Activated CD4-positive, CD25-positive, alpha-beta regulatory T cell (primary cell): ENCODE results near the gene POTEB3.
"Not testable (repeated sequence)": the region's sequence is repeated elsewhere in the genome, so short reads cannot be mapped to it uniquely, and the experiment has no call there.

Experiments used
- DNase-seq, 4 experiments: peaks; one replicate each; lab custom pipeline; 2025; lab: John Stamatoyannopoulos, UW

POTEB3 gene

DNA sequence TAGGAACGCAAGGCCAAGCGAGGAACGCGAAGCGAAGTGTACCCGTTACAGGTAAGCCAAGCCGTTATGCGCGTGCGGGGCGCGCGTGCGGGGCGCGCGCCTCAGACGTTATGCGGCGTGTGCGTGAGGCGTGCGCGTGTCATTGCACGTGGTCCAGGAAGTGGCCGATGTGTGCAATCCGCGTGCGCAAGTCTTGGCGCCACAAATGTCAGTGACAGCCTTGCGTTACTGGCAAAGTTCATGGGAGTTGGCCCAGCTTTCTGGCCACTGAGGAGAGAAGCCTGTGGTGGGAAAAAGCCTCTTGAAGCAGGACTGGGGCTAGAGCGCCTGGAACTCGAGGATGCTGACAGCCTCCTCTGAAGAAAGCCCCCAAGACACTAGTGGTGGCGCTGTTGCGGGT, at the start of gene POTEB3:
Gene POTEB3 (minus strand): TSS at position 101 of the 400 bp plus-strand sequence. CDS start 488 bp downstream, outside the sequence.
- DNase-seq, result not testable (repeated sequence)

- DNase-seq, result not testable (repeated sequence)
Measured at GRCh38 chr15:21453683-21454082, 13.4 kb upstream of the POTEB3 start.

GRCh38 chr15:21451920-21452563, 11.7 kb upstream of the POTEB3 start:
- not testable (repeated sequence) for DNase-seq

DNA sequence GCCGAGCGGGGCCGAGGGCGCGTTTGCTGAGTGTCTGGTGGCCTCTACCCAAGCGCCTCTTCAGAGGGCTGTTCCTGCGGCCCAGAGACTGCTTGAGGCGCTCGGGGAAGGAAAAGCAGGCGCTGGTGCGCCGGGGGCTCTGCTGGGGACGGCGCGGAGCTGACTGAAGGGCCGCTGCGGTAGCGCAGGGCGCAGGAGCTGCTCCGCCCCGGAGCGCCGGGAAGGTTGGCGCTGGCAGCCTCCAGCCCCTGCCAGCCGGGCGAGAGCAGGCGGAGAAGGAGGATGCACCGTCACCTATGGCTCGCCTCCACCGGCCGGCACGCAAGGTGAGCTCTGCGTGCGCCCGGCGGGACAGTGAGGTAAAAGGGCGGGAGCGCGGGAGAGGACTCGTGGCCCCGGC, 11.2 kb upstream of the POTEB3 start:
- not testable (repeated sequence) for DNase-seq

DNA sequence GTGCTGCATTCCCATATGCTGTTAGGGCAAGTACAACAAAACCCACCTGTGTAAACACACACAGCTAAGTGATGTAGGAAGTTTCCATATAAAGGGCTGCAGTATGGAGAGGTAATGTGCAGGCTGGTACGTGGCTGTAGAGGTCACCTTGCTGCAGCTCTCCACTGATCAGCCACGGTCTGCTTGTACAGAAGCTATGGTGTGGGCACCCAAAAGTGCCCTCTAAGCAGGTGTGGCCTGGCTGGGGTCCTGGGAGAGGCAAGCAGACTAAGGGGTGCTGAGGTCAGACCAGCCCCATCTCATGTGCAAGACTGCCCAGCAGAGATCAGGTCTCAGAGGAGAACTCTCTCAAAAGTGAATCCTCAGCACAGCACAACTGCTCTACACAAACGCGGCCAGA, 32.9 kb downstream of the POTEB3 start:
- not testable (repeated sequence) for DNase-seq

DNA sequence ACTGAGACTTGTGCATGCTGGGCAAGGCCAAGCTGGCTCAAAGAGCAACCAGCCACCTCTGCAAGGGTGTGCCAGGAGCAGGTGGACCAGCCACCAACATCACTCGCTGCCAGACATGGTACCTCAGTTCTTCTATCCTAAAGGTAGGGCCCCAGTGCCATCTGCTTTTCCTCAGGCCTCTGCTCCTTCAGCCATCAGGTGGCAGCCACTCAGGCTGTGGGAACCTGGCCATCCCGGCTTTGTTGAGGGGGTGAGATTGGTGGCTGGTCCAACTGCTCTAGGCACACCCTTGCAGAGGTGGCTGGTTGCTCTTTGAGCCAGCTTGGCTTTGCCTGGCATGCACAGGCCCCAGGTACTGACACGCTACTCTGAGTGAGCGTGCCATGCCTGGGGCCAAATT, 38.8 kb downstream of the POTEB3 start:
- not testable (repeated sequence) for DNase-seq

GRCh38 chr15:21399111-21399510, 41.2 kb downstream of the POTEB3 start:
- not testable (repeated sequence) for DNase-seq

DNA sequence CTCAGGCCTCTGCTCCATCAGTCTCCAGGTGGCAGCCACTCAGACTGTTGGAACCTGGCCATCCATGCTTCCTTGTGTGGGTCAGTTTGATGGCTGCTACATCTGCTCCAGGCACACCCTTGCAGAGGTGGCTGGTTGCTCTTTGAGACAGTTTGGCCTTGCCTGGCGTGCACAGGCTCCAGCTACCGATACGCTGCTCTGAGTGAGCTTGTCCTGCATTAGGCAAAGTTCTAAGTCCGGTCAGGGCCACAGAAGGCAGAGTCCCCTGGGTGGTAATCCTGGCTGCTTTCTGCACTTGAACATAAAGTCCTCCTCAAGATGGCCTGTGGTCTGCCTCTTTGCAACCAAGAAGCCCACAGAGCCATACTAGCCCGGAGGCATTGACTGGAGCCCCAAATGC, 41.8 kb downstream of the POTEB3 start:
- DNase-seq, result not testable (repeated sequence)

- not testable (repeated sequence) for DNase-seq
Measured at GRCh38 chr15:21397656-21398055, 42.6 kb downstream of the POTEB3 start.

DNA sequence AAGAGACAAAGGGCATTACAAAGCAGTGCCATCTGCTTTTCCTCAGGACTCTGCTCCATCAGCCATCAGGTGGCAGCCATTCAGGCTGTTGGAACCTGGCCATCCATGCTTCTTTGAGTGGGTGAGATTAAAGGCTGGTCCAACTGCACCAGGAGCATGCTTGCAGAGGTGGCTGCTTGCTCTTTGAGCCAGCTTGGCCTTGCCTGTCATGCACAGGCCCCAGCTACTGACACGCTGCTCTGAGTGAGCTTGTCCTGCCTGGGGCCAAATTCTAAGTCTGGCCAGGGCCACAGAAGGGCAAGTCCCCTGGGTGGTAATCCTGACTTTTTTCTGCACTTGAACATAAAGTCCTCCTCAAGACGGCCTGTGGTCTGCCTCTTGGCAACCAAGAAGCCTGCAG, 43.1 kb downstream of the POTEB3 start:
- not testable (repeated sequence) for DNase-seq

DNA sequence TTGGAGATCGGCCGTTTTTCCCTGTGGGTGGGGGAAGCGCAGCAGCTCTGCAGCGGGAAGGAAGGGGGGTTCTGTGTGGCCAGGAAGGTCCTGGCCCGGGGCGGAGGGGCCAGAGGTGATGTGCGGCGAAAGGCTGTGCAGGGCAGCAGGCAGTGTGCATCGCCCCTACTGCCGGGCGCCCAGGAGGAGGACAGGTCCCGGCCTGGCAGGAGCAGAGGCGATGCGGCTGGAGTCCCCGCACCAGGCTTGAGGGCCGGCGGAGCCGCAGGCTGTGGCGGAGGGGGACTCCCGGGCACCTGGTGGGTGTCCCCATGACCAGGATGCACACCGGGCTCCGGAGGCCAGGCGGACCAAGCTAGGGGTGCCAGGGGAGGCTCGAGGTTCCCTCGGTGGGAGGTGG, 54.3 kb downstream of the POTEB3 start:
- DNase-seq, result not testable (repeated sequence)

- not testable (repeated sequence) for DNase-seq
Measured at GRCh38 chr15:21383866-21384485, 56.3 kb downstream of the POTEB3 start.

DNA sequence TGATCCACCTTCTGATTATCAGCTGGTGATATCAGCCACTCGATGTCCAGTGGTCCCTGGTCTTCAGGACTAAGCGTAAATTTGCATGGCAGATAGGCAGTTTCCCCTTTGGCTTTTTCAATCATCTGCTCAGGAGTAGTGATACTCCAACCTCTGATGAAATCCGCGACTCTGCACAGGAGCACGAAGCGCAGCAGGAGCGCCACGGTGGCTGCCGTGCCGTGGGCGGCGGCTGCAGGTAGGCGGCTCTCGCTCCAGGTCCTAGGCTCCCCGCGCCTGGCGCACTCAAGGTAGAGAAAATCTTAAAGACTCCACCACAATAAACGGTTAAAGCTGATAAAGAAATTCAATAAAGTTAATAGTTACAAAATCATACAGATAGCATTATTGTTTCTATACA, 66.6 kb downstream of the POTEB3 start:
- not testable (repeated sequence) for DNase-seq

DNA sequence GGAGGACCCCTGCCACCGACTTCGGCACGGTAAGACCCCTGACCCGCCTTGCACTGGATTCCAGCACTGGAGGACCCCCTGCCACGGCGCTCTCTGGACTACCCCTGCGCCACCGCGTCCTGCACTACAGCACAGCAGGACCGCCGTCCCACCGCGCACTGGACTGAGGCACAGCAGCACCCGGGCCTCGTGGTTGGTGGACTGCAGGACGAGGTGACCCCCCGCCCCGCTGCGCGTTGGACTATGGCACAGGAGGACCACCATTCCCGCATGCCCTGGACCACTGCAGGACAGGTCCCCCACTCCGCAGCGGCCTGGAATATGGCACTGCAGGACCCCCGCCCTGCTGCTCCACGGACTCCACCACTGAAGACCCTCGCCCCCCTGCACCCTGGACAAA, 71.1 kb downstream of the POTEB3 start:
- DNase-seq, result not testable (repeated sequence)

DNA sequence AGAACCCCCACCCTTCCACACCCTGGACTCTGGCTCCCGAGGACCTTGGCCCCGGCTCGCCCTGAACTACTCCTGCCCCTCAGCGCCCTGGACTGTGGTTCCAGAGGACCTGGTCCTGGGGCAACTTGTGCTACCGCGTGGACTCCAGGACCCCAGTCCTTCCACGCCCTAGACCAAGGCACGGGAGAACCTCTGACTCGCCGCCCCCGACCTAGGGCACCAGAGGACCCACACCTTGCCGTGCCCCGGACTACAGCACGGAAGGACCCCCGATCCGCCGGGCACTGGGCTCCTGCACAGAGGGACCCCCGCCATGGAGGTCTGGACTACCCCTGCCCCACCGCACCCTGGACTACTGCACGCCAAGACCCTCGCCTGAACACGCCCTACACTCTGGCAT, 71.7 kb downstream of the POTEB3 start:
- DNase-seq, result not testable (repeated sequence)
